K562 (cell line): ENCODE measurements around the gene C6orf89. TPM values are rescaled to one million over a fixed set of nuclear protein-coding genes. Genes with fewer than 3 reads are reported as not detected.

Source experiments
- ATAC-seq: fragments of 200-7000 bp; cut with Tn5 transposase; 3 replicates; pipeline ENCODE4 v1.9.1; 2020; ENCODE audit warnings: moderate library complexity
- BruUV-seq: library from RNA; stranded (reverse); fragments of 400-500 nt; replicated peaks from 2 replicates; lab custom pipeline; 2021; lab: Mats Ljungman, UMichigan
- CTCF ChIA-PET: fragments of 300-600 bp; formaldehyde crosslinking; extraction: SDS; loops from one replicate; lab custom pipeline; 2021; ENCODE audit warnings: low intra/inter-chr PET ratio; lab: Yijun Ruan, JAX
- POLR2A ChIA-PET: fragments of 300-600, 350-650 bp; sonication (Branson Sonifier 250); formaldehyde crosslinking; extraction: SDS; loops from one replicate; lab custom pipeline; 2021; ENCODE audit warnings: antibody characterized with exemption, inconsistent platforms; lab: Yijun Ruan, JAX
- DNase-seq, 4 experiments: peaks; one replicate each; pipeline versions ENCODE4 v3.0.0 to v3.0.0-alpha.2; 2011 to 2018; ENCODE audit warnings: low spot score in 3 of 4, mixed read lengths in 3 of 4; ENCODE audit errors: extremely low read depth in 1 of 4
- FAIRE-seq: peaks from 2 replicates; lab custom pipeline; 2011; peaks lifted over from hg19 to GRCh38; lab: Jason Lieb, UNC
- H2AFZ ChIP-seq: 2 replicates; pipeline ENCODE4 v1.6.0; 2011; ENCODE audit warnings: low read depth, low read length, control low read depth, inconsistent platforms
- H3K27ac ChIP-seq: fragments of 200-600 bp; 3 replicates; pipeline ENCODE4 v1.8.0; 2011; ENCODE audit warnings: low read depth, mild to moderate bottlenecking, control low read depth, inconsistent platforms, low read length, moderate library complexity, mixed read lengths; ENCODE audit errors: extremely low read depth
- H3K27me3 ChIP-seq, 2 experiments: fragments of 300-600 bp in 1 of 2; 2 replicates in 1 of 2; 3 replicates in 1 of 2; pipeline versions ENCODE4 v1.6.0 to v1.8.0; 2011; ENCODE audit warnings: inconsistent platforms in 2 of 2, low read length in 2 of 2, mild to moderate bottlenecking in 1 of 2, mixed read lengths in 1 of 2, moderate library complexity in 1 of 2; ENCODE audit not compliant: control insufficient read depth in 2 of 2, insufficient read depth in 2 of 2
- H3K36me3 ChIP-seq: fragments of 300-600 bp; 3 replicates; pipeline ENCODE4 v1.8.0; 2011; ENCODE audit warnings: mild to moderate bottlenecking, low read length, inconsistent platforms; ENCODE audit not compliant: control insufficient read depth, insufficient read depth
- H3K4me1 ChIP-seq, 2 experiments: fragments of 200-600 bp in 1 of 2; replicated peaks in 1 of 2; 2 replicates in 1 of 2; 3 replicates in 1 of 2; pipeline versions ENCODE4 v1.5.1 to v1.8.0; 2011; ENCODE audit warnings: inconsistent platforms in 2 of 2, low read length in 2 of 2, mild to moderate bottlenecking in 1 of 2, mixed read lengths in 1 of 2, moderate library complexity in 1 of 2; ENCODE audit not compliant: control insufficient read depth in 2 of 2, insufficient read depth in 2 of 2
- H3K4me2 ChIP-seq: 2 replicates; pipeline ENCODE4 v1.6.1; 2011; ENCODE audit warnings: low read length, control low read depth, inconsistent platforms, mixed read lengths; ENCODE audit not compliant: insufficient read depth
- H3K4me3 ChIP-seq: fragments of 200-600 bp; sonication (generic), shearing (Covaris generic); 2 replicates; pipeline ENCODE4 v1.5.1; 2016; ENCODE audit warnings: control low read depth, inconsistent platforms
- H3K79me2 ChIP-seq: fragments of 200-600 bp; 3 replicates; pipeline ENCODE4 v1.8.0; 2011; ENCODE audit warnings: low read length, inconsistent platforms; ENCODE audit not compliant: control insufficient read depth, insufficient read depth
- H3K9ac ChIP-seq, 2 experiments: 2 replicates each; pipeline versions ENCODE4 v1.6.0 to v1.6.1; 2011; ENCODE audit warnings: low read depth in 2 of 2, low read length in 2 of 2, control low read depth in 1 of 2, inconsistent platforms in 1 of 2, mild to moderate bottlenecking in 1 of 2, mixed read lengths in 1 of 2; ENCODE audit not compliant: insufficient read depth in 1 of 2
- H3K9me1 ChIP-seq: one replicate; pipeline ENCODE4 v1.6.0; 2011; ENCODE audit warnings: inconsistent platforms, mild to moderate bottlenecking, low read length, moderate library complexity; ENCODE audit not compliant: control insufficient read depth, insufficient read depth
- H3K9me3 ChIP-seq: replicated peaks from 2 replicates; pipeline ENCODE4 v1.5.1; 2011; ENCODE audit warnings: low read depth, low read length, inconsistent platforms; ENCODE audit not compliant: control insufficient read depth, insufficient read depth
- H4K20me1 ChIP-seq: replicated peaks from 2 replicates; pipeline ENCODE4 v1.6.1; 2011; ENCODE audit warnings: low read length, inconsistent platforms, mixed read lengths; ENCODE audit not compliant: control insufficient read depth, insufficient read depth
- CEBPB ChIP-seq: fragments of 450-650 bp; IDR thresholded peaks from 2 replicates; pipeline ENCODE4 v1.6.1; 2016; ENCODE audit warnings: missing genetic modification characterization, missing compliant biosample characterization
- CTCFL ChIP-seq: IDR thresholded peaks from 2 replicates; pipeline ENCODE4 v1.6.1; 2011; ENCODE audit warnings: borderline replicate concordance, low read depth, mild to moderate bottlenecking, moderate library complexity, low read length; ENCODE audit not compliant: insufficient read depth, poor library complexity, severe bottlenecking
- DPF2 ChIP-seq: fragments of 450-650 bp; IDR thresholded peaks from 2 replicates; pipeline ENCODE4 v1.6.1; 2016
- L3MBTL2 ChIP-seq: fragments of 450-650 bp; IDR thresholded peaks from 2 replicates; pipeline ENCODE4 v1.6.1; 2016; ENCODE audit warnings: mild to moderate bottlenecking, moderate library complexity
- RNF219 ChIP-seq: fragments of 250-450 bp; sonication (Bioruptor Pico); IDR thresholded peaks from 2 replicates; pipeline ENCODE4 v1.5.0; 2022; ENCODE audit warnings: mild to moderate bottlenecking
- SMARCE1 ChIP-seq: fragments of 450-650 bp; IDR thresholded peaks from 2 replicates; pipeline ENCODE4 v1.7.1; 2016; ENCODE audit warnings: mild to moderate bottlenecking
- SPI1 ChIP-seq: IDR thresholded peaks from 2 replicates; pipeline ENCODE4 v1.6.1; 2011; ENCODE audit warnings: low read depth, low read length, control low read depth, borderline replicate concordance
- SRSF3 ChIP-seq: fragments of 200-400 bp; formaldehyde crosslinking; IDR thresholded peaks from 2 replicates; pipeline ENCODE4 v1.6.1; 2016; ENCODE audit warnings: mild to moderate bottlenecking, low read length, moderate library complexity; ENCODE audit not compliant: insufficient read depth
- TEAD2 ChIP-seq: fragments of 450-650 bp; IDR thresholded peaks from 2 replicates; pipeline ENCODE4 v1.6.1; 2016; ENCODE audit warnings: missing genetic modification characterization, control low read depth, missing compliant biosample characterization
- WGBS: fragments of 100-300 bp; shearing (Covaris generic); methylation state at CpG from one replicate; pipeline ENCODE4 v1.1.6; 2016; ENCODE audit warnings: low coverage, mixed read lengths; ENCODE audit not compliant: insufficient coverage; ENCODE audit errors: missing lambda C conversion rate; 5-methylcytosine and 5-hydroxymethylcytosine counted together
- in situ Hi-C: fragments of 300-500 bp; cut with MboI; formaldehyde crosslinking; loops from 4 replicates; pipeline ENCODE4 v1.15.0; 2018; ENCODE audit warnings: inconsistent platforms, mixed read lengths
- intact Hi-C: fragments of 100-400 bp; cut with micrococcal nuclease; formaldehyde crosslinking; loops from 2 replicates; pipeline ENCODE4 v1.14.2; 2022
- polyA plus RNA-seq, 8 experiments: library from polyadenylated mRNA; depleted of rRNA in 4 of 8; stranded (reverse) in 5 of 8; unstranded in 3 of 8; fragments of >200 nt; fragmentation: Nextera tagmentation in 2 of 8; fragmentation: Illumina TruSeq in 1 of 8; extraction: Ambion mirVana in 2 of 8; extraction: Trizol in 1 of 8; gene quantifications; 2 replicates each; pipeline versions ENCODE4 v1.2.1 to v1.2.3, GENCODE V29; 2011 to 2014; ENCODE audit warnings: inconsistent platforms in 1 of 8, missing spikeins in 1 of 8
- total RNA-seq, 7 experiments: library from RNA; depleted of rRNA in 6 of 7; stranded (reverse); fragments of >200 nt in 6 of 7; fragmentation: Illumina TruSeq in 2 of 7; extraction: Trizol in 2 of 7; gene quantifications; 2 replicates each; pipeline versions ENCODE4 v1.2.1 to v1.2.3, GENCODE V29; 2011 to 2021; ENCODE audit warnings: low replicate concordance in 1 of 7

Gene C6orf89
- total and polyA plus RNA-seq, 9 of the 15 experiments (the other 6 are each of a cell fraction or from before 2014, with no cell fraction given) = 35.2 to 111 (median 58.5) TPM

- Histone ChIP-seq H3K4me1 (peaks cover 14 to 24% of the 10 kb centered on the region in 2 experiments; a peak in 4 of 5 replicates), H3K27me3 (peaks cover 17 to 58% of the 10 kb centered on the region in 2 experiments; a peak in 4 of 5 replicates), H3K9me1 (no peaks in the 10 kb centered on the region), H4K20me1 (peaks cover 27% of the 10 kb centered on the region), H2AFZ (no peak overlapping the region), H3K9me3 (no peaks in the 10 kb centered on the region), H3K4me3 (no peak overlapping the region), H3K9ac (no peak overlapping the region), H3K4me2 (no peak overlapping the region), H3K79me2 (no peaks in the 10 kb centered on the region), H3K36me3 (no peaks in the 10 kb centered on the region), H3K27ac (no peak overlapping the region)
- intact Hi-C loops (no loop called here), in situ Hi-C loops (no loop called here)
- no peak for ATAC-seq
- WGBS = 1% methylated on average over 6 of the region's 6 CpGs
- ChIA-PET CTCF (no interaction called here), POLR2A (interaction anchor here (0.7 to 2.8 kb wide), 6 partner anchors 9 to 80 kb away, joined by 3 to 13 read pairs (median 4); partner anchors contain the start of gene PPIL1)
- peak; percentile 91 for TF ChIP-seq SPI1
- 0 out of 2 replicates have a peak, but pooled peaks have one; percentile 38 for TF ChIP-seq L3MBTL2
- TF ChIP-seq SRSF3 = no peak
- no peak for FAIRE-seq
- BruUV-seq = no TSS peak
- no peak for DNase-seq
These were observed 69.4 kb downstream of the C6orf89 start for GRCh38 chr6:36955136-36955535.

- Histone ChIP-seq H3K79me2 (no peaks in the 10 kb centered on the region), H3K9me3 (no peaks in the 10 kb centered on the region), H3K9me1 (no peaks in the 10 kb centered on the region)
- intact Hi-C loops = no loop called here
- TF ChIP-seq SPI1 = no peak
- no peak for TF ChIP-seq CTCFL
- TF ChIP-seq TEAD2 = no peak
- TF ChIP-seq DPF2 = no peak
- TF ChIP-seq CEBPB (tag) = no peak
- TF ChIP-seq SMARCE1 = no peak
- no peak for TF ChIP-seq RNF219 (CRISPR knock-in tag)
- TF ChIP-seq, all 486 proteins: peak for 0
- ChIA-PET CTCF (no interaction called here), POLR2A (interaction anchor here (0.6 to 2.8 kb wide), 7 partner anchors 8 to 146 kb away, joined by 3 to 13 read pairs (median 3); no protein-coding TSS in a partner anchor)
- ATAC-seq = no peak
- Histone ChIP-seq H3K36me3 (no peaks in the 10 kb centered on the region), H3K4me3 (no peak overlapping the region), H3K4me1 (peaks cover 21 to 32% of the 10 kb centered on the region in 2 experiments; a peak in 4 of 5 replicates), H3K4me2 (no peak overlapping the region), H3K9ac (0 out of 4 replicates have a peak overlapping the region, but pooled peaks of 1 of the 2 experiments have one; percentile 4), H2AFZ (no peak overlapping the region), H3K27me3 (peaks cover 15 to 50% of the 10 kb centered on the region in 2 experiments; a peak in 4 of 5 replicates), H4K20me1 (peaks cover 30% of the 10 kb centered on the region), H3K27ac (no peak overlapping the region)
- DNase-seq = no peak
- BruUV-seq = no TSS peak
- 11% methylated on average over 9 of the region's 9 CpGs for WGBS
- no peak for FAIRE-seq
- in situ Hi-C loops = no loop called here
These were observed 70.1 kb downstream of the C6orf89 start for GRCh38 chr6:36955671-36956445.
